GM19395 (cell line): ENCODE measurements around the gene GLIS1.

Experiments used
- ATAC-seq: cut with Tn5 transposase; IDR thresholded peaks from one replicate; pipeline ENCODE4 v1.9.1; 2021; ENCODE audit warnings: mild to moderate bottlenecking, moderate library complexity; ENCODE audit not compliant: unreplicated experiment

The GLIS1 gene

DNA sequence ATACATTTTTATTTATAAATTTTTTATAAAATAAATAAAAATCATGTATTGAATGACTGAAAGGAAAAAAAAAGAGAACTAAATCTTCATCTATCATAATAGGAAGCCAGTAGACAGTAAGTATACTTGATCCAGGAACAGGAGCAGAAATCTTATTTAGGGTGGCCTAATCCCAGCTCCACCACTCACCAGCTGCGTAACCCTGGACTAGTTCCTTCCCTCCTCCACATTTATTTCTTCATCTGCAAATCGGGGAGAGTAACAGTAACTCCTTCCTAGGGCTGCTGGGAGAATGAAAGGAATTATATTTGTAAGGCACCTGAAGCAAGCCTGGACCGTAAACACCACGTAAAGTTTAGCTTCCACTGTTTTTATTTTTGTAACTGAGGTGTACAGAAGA lies 17.9 kb downstream of the GLIS1 start:
- ATAC-seq = no peak

DNA sequence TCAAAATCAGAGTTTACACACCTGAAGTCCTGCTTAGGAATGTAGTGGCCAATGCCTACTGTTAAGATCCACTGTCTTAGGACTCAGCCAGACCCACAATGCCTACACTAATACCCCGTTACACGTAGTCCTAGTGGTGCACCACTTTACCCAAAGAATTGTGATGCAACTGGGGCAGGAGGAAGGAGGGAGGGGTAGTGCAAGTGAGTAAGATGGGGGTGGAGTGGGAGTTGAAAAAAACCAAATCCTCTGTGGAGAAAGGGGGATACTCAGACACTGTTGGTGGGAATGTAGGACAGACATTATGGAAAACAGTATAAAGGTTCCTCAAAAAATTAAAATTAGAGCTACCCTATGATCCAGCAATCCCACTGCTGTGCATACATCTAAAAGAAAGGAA lies 19.5 kb downstream of the GLIS1 start:
- no peak for ATAC-seq

DNA sequence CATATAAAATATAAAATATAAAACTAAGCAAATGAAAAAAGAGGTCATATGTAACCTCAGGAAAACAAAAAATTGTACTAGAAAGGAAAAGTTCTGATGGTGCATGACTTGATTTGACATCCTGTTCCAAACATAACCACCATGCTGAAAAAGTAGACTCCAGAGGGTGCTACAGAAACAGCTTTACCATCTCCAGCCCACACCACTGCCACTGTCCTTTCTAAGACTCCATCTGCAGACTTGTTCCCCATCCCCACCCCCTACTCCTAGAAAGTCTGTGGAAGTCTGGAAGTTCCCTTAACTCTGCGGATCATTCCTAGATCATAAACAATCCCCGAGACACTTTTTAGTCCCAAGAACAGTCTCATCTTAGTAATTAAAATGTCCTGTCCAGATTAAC lies 20.5 kb downstream of the GLIS1 start:
- ATAC-seq = no peak

DNA sequence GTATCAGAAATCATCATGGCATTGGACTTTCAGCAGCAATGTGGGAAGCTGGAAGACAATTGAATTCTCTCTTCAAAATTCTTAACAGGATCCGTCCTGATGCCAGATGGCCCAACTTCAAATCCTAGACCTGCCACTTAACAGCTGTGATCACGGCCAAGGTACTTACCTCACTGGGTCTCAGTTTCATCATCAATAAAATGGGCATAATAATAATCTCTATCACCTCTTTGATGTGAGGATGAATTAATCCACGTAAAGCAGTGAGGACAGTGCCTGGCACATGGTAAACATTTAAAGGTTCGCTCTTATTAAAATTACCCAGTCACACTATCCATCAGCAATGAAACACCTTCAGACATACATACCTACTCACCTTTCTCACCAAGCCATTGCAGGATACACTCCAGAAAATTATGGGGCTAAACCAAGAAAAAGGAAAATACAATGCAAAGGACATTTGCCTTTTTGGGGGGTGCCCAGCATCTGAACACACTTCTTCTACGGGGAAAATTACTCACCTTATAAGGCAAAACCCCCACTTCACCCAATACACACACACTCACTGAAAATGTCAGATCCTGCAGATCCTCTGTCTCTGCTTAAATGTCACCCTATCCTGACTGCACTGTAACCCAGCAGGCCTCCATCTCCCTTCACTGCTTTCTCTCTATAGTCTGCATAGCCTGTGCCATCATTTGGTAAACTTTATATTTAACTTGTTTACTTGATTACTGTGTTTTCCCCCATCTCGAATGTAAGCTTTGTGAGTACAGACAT lies 21.7 kb downstream of the GLIS1 start:
- ATAC-seq = no peak

DNA sequence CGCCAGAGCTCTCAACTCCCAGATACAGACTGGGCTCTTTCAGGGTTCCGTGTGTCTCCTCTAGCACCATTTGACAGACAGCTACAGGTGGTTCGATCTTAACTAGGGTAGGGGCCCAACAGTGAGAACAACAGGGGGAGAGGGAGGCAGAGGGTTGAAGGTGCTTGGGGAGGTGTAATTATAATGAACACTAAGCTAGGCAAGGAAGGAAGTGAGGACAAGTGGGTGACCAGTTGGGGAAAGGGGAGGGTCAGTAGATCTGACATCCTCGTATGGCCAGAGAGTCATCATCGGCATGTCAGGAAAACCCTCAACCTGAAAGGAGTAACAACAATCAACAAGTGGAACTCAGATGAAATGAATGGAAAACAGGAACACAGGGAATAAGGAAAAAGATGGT lies 22.8 kb downstream of the GLIS1 start:
- ATAC-seq = no peak

DNA sequence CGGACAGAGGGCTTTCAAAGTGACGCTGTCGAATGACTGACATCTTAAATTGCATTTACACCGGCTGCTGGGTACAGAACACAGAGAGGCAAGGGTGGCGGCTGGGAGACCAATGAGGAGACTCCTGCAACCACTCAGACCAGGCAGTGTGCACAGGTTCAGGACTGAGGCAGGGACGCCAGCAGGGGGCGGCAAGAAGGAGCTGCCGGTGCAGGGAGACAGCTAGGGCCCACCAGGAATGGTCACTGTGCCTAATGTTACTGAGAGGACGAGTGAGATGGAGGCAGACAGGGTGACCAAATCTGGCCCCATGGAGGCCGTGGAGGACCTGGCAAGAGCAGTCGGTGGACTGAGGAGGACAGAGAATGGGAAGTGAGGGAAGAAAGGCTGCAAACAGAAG lies 23.5 kb downstream of the GLIS1 start:
- ATAC-seq = no peak

DNA sequence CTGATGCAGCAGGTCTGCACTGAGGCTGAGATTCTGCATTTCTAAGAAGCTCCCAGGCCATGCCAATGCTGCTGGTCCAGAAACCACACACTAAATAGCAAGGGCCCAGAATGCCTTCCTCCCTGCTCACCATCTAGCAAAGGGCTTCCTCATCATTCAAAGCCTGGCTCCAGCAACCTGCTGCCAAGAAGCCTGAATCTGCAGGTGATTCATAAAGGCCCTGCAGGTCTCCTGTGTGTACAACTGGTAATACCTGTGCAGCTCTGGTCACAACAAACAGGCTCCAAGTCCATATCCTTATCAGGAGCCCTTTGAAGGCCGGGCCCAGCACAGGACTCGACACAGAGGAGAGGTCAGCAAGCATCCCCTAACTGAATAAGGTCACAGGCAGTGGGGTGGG lies 26.7 kb downstream of the GLIS1 start:
- ATAC-seq = no peak

DNA sequence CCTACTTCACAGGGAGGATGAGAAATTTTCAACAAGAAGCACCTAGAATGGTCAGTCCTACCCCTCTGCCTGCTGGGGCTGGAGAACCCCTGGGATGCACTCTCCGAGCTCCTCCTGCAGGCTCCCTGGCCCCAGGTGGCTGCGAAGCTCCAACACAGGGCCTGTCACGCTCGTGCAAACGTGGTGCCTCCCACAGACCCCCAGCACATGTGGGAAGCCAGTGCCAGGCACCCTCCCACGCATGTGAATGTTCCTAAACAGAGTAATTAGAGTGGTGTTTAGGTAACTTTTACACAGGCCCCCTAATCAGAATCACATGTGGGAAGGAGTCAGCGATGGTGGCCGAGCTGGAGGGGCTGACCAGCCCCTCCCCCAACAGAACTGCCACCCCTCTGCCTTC lies 28.4 kb downstream of the GLIS1 start:
- no peak for ATAC-seq

DNA sequence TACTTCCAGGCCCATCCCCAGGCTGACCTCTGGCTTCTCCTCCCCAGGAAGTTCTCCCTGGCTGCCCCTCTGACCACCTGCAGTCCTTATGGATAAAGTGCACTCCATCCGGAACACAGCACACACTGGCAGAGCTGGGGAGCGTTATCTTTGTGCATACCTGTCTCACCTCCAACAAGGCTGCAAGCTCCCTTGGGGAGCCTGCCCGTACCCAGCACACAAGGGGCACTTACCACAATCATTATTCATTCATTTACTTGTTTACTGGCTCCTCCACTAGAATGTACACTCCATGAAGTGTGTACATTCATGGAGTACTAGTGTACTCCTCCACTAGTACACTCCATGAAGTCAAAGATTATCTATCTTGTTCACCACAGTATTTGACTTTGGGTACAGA lies 30.3 kb downstream of the GLIS1 start:
- ATAC-seq = no peak

DNA sequence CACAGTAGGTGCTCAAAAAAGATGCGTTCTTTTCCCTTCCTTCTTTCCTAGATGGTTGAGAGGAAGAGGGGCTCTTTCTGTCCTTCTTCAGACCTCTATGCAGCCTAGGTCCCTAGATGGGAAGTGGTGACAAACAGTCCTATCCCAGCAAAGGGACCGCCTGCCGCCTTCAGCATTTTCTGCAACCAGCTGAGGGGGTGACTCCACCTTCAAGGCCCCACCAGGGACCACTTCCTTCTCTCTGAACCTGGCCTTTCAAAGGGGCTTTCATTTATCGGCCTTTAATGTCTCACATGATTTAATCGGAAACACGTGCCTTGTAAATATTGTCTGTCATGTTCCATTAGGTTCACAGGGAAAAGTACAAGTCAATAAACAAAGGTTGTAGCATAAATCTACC lies 32.6 kb downstream of the GLIS1 start:
- no peak for ATAC-seq

DNA sequence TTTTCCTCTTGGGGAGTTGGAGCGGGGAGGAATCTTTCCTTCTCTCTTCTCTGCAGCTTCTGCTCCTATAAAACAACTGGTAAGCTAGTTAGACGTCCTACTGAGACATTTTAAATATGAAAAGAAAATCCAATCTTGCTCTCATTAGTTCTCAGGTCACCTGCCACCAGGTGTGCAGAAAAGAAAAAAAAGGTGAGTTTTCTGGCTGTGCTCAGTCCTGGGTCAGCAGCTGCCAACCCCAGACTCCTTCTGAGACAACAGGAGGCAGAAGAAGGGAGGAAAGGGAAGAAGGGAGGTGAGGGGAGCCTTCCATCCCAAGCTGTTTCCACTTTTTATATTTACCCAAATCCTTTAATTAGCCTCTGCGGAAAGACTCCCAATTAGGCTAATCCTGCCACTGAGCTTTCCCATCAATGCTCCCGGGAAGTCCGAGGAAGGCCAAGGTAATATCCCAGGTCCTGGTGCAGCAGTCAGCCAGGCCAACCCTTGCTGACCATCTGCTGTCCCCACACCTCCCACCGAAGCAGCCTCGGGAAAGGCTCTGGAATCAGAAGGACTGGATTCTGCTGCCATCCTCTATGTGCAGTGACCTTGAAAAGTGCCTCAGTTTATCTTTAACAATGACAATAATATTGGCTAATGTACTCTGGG lies 33.4 kb downstream of the GLIS1 start:
- ATAC-seq = no peak

DNA sequence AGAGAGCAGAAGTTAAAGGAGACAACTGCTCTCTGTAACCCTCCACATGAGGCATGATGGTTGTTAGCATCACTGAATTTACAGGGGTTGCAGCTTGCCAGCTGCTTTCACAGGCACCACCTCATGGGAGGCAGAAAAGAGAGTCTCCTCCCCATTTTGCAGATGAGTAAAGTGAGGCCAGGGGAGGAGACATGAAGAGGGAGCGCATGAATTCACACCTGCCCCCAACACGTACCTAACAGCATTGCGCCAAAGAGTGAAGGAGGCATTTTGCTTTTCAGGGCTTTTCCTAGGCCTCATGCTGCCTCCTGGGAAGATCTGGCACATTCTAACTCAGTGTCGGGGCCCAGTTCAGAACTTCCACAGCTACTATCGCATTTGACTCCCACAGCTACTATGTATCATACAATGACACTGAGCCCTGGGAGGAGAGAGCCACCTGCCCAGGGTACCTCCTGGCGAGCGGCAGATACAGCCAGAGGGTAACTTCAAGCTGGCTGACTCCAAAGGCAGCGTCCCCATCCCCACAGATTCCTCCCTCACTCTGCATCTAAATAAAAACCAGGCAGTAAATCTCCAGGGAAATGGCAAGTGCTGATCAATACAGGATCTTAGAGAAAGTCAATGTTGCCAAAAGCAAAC lies 34.0 kb downstream of the GLIS1 start:
- no peak for ATAC-seq

DNA sequence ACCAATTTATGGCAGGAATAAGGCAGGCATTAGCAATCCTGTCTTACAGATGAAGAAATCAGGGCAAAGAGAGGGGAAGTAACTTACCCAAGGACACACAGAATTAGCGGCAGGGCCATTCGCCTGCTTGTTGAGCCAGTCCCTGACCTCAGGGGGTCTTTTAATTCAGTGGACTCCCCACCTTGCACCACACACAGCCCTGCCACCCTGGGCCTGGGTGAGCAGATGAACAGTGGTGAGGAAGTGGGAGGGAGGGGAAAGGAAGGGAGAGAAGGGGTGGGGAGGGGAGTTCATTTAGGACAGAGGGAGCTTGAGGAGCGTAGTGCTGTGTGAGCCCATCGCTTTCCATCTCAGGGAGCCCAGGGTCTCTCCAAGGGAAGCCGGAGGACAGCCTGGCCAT lies 34.7 kb downstream of the GLIS1 start:
- no peak for ATAC-seq

DNA sequence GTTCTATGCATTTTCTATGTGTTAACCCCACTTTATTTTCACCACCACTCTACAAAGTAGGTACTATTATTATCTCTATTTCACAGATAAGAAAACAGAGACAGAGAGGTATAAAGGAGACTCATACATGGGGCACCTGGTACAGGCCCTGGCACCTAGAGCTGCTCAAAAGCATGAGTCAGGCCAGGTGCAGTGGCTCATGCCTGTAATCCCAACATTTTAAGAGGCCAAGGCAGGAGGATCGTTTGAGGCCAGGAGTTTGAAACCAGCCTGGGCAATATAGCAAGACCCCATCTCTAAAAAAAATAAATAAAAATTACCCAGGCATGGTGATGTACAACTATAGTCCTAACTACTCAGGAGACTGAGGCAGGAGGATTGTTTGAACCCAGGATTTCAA lies 35.8 kb downstream of the GLIS1 start:
- no peak for ATAC-seq

DNA sequence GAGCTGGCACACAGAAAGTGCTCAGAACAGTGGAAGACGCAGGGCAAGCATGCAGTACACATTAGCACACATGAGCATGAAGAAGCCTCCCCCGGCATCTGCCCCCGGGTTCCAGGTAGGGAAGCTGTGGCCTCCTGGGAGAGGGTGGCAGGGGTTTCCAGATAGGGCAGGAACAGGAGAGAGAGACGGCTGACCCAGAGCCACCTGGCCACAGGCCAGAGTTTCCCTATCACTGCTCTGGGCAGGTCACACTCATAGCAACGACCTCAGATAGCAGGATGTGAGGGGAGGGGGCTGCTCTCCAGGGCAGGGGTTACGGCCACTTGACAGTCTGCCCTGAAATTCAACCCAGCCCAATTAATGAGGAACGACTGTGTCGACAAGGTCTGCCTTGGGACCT lies 36.6 kb downstream of the GLIS1 start:
- no peak for ATAC-seq

DNA sequence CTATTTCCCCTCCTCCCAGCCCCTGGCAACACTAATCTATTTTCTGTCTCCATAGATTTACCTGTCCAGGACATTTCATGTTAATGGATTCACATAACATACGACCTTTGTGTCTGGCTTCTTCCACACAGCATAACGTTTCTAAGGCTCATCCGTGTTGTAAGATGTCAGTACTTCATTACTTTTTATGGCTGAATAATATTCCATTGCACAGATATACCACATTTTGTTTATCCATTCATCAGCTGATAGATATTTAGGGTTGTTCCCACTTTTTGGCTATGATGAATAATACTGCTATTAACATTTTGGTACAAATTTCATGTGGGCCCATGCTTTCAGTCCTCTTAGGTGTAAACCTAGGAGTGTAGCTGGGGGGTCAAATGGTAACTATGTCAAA lies 38.2 kb downstream of the GLIS1 start:
- no peak for ATAC-seq

DNA sequence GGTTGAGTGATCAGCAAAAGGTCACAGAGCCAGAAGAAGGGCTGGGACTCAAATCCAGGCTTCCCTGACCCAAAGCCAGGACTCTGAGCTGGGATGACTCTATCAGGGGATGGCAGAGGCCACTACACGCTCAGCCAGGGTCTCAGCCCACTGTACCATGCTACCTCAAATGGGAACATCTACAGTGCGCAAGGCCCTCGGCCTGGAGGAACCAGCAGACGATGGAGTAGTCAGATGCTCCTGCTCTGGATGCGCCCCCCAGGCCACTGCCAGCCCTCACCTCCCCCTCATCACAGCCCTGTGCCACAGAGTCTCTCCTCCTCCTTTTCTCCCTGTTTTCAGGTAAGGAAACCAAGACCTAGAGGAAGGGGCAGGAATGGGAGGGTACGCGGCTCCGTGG lies 39.0 kb downstream of the GLIS1 start:
- no peak for ATAC-seq

DNA sequence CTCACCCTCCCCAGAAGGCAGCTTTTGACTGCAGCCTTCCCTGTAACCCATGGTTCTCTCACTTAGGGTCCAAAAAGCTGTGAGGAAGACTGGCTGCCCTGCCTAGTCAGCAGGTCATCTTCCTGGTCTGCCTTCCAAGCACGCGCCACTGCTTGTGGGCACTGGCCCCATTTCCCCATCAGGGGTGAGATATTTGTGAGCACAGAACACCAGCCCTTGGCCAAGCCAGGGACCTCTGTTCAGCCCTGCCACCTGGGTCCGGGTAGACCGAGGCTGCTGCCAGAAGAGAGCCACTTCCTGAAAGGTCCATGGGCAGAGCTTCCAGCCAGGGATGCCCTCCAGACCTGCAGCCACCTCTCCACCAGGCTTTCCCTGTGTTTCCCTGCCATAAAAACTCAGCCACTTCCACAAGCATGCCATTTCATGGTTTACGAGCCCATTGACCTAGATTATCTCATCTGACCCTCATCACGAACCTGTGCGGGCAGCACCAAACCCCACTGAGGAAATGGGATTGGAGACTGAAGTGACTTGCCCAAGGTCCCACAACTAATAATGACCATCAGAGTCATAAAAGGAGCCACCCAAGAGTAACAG lies 40.5 kb downstream of the GLIS1 start:
- ATAC-seq = no peak

DNA sequence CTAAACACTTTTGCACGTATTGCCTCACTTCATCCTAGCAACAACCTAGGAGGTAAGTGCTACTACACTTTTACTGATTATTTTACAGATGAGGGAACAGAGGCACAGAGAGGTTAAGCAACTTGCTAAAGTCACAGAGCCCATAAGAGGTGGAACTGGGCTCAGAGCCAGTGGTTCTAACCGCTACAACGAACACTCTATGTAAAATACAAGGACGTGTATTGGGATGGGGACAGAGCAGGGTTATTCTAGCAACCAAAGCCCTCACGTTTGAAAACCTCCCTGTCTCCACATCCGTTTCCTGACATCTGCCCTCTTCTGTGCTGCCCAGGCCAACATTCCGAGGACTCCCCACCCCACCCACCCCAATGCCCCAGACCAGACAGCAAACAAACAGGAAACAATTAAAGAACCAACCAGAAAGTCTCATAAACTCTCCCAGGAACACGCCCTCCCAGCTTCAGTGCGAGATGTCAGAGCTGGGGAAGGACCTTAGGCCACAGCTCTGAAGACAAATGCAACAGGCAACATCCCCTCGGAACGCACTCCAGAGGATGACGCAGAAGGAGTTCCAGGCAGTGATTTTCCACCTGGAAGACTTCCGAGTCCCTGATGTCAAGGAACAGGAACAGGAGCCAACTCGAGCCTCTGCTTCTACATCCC lies 41.1 kb downstream of the GLIS1 start:
- no peak for ATAC-seq

DNA sequence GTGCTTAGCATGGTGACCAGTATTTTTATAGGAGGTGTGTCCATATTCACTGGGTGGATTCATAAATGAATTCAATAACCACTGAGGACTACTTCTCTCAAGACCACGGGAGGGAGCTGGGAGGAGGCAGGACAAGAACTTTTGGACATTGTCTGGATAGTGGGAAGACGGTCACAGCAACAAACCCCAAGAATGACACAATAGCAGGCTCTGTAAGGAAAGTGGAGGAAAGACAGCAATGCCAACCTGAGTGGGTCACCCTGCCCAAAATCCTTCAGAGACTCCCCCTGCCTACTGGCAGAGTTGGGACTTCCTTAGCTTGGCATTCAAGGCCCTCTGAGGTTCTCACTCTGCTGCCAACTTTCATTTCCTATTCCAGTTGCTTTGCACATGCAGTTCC lies 42.0 kb downstream of the GLIS1 start:
- ATAC-seq = no peak

DNA sequence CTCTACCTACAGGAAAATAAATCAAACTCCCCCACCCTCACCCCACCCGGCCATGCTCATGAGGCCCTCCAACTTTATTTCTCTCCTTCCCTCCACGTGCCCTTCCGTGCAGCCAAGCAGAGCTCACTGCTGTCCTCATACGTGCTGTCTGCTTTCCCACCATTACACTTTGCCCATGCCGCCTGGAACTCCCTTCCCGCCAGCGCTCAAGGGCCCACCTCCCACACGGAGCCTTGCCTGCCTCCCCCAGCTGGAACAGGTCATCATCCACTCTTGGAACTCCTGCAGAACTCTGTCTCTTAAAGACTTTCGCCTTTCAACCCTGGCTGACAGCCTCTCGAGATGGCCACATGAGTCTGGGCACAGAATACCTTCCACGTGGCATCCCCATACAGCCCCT lies 42.4 kb downstream of the GLIS1 start:
- no peak for ATAC-seq
